Measurements from ENCODE around the gene NSMCE1.

The NSMCE1 gene, protein sequence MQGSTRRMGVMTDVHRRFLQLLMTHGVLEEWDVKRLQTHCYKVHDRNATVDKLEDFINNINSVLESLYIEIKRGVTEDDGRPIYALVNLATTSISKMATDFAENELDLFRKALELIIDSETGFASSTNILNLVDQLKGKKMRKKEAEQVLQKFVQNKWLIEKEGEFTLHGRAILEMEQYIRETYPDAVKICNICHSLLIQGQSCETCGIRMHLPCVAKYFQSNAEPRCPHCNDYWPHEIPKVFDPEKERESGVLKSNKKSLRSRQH

DNA sequence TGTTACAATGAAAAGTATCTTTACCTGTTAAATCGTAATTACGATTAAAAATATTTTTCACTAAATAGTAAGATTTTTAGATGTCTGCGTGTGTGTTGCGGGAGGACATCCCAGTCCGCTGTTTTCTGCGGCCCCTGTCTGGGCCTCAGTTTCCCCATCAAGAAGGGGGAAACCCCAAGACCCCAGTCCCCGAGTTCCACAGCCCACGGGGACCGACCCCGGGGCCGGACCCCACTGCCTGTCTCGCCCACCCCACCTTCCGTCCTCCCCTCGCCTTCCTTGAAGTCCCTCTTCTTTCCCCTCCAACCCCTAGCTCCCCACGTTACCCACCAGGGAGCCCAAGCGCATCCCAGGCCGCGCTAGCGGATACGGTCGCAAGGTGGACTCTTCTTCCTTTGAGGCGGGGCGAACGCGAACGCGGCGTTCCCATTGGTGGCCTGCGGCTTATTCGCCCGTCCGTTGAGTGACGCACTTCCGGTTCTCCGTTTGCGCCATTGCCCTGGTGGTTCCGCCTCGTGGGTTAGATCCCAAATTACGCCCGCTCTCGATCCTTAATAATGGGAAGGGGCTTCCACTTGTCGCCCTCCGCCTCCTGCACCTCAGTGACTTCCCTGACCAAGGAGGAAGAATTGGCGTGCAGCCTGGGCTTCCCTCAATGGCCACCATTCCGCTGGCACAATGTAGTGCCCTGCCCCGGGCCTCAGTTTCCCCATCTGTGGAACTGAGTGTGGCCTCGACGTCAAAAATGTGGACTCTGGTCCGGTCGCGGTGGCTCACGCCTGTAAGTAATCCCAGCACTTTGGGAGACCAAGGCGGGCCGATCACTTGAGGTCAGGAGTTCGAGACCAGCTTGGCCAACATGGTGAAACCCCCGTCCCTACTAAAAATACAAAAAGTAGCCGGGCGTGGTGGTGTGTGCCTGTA is at the start of gene NSMCE1:
Gene NSMCE1, minus strand, starts transcription at position 397 of the 924 bp plus-strand sequence. CDS start 11,202 bp downstream, outside the sequence.
- Histone ChIP-seq H3K27ac (ENCODE audit: low read depth, low read length) (peak within 1 kb of the TSS; percentile 77), H3K9me3 (ENCODE audit: low read length) (no peaks in the 10 kb centered on the region), H3K9ac (ENCODE audit: low read length) (peak within 1 kb of the TSS; percentile 72), H3K27me3 (ENCODE audit: control insufficient read depth in 1 of 2, insufficient read depth in 2 of 2, low read length in 2 of 2) (no peaks in the 10 kb centered on the region), H3K4me3 (ENCODE audit: low read depth in 1 of 2, low read length in 2 of 2) (peak within 1 kb of the TSS; percentile 84 to 96), H3K36me3 (ENCODE audit: insufficient read depth, low read length) (peaks cover 6% of the 10 kb centered on the region), H3K4me1 (ENCODE audit: insufficient read depth, low read length) (no peaks in the 10 kb centered on the region)

GRCh38 chr16:27317738-27318391 is 49.3 kb upstream of the NSMCE1 start:
- no peaks in the 10 kb centered on the region for H3K27me3 ChIP-seq (ENCODE audit: control insufficient read depth in 1 of 2, insufficient read depth in 2 of 2, low read length in 2 of 2)
- peak overlapping the region; percentile 40 for H3K9ac ChIP-seq (ENCODE audit: low read length)
- no peaks in the 10 kb centered on the region for H3K9me3 ChIP-seq (ENCODE audit: low read length)
- H3K4me3 ChIP-seq (ENCODE audit: low read depth in 1 of 2, low read length in 2 of 2), result peak overlapping the region in 1 of 2 donors; percentile 29
- peak overlapping the region; percentile 98 for H3K27ac ChIP-seq (ENCODE audit: low read depth, low read length)
- H3K36me3 ChIP-seq (ENCODE audit: insufficient read depth, low read length), result no peaks in the 10 kb centered on the region
- H3K4me1 ChIP-seq (ENCODE audit: insufficient read depth, low read length), result peaks cover 80% of the 10 kb centered on the region

DNA sequence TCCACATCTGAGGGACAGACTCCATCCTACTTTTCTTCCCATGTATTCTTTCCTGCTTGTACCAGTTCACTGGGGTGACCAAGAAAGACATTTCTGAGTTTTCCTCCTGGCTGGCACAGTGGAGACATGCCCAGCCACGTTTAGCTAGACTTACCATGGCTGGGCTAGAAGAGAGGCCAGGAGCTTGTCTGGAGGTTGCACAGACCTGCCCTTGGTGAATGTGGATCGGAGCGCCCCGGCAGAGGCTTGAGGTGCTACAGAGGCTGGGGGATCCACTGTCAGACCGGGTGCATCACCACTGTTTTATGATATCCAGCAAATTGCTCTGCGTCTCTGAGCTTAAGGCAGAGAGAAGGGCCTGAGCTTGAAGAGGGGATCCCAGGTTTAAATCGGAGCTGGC is 48.7 kb upstream of the NSMCE1 start:
- Histone ChIP-seq H3K27me3 (ENCODE audit: control insufficient read depth in 1 of 2, insufficient read depth in 2 of 2, low read length in 2 of 2) (no peaks in the 10 kb centered on the region), H3K36me3 (ENCODE audit: insufficient read depth, low read length) (no peaks in the 10 kb centered on the region), H3K4me1 (ENCODE audit: insufficient read depth, low read length) (peaks cover 75% of the 10 kb centered on the region), H3K9ac (ENCODE audit: low read length) (no peak overlapping the region), H3K9me3 (ENCODE audit: low read length) (no peaks in the 10 kb centered on the region), H3K27ac (ENCODE audit: low read depth, low read length) (peak overlapping the region; percentile 98), H3K4me3 (ENCODE audit: low read depth in 1 of 2, low read length in 2 of 2) (peak overlapping the region in 1 of 2 donors; percentile 29)

DNA sequence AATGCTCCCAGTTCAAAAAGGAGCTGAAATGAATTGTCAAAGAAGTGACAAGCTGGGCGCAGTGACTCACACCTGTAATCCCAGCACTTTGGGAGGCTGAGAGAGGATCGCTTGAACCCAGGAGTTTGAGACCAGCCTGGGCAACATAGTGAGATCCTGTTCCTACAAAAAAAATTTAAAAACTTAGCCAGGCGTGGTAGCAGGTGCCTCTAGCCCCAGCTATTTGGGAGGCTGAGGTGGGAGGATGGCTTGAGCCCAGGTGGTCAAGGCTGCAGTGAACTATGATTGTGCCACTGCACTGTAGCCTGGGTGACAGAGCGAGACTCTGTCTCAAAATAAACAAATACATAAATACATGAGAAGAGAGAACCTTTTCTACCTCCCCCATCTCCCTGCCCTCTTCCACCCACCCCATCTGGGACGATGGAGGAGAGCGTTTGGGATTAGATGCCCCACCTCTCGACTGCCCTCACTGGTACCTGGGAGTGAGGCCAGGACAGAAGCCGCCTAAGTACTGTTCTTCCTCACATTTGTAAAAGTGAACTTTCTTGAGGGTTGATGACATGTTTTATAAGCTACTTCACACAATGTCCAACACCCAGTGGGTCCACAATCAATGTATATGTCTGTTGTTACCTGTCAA is 47.6 kb upstream of the NSMCE1 start:
- peak overlapping the region; percentile 82 for H3K9ac ChIP-seq (ENCODE audit: low read length)
- peak overlapping the region; percentile 39 to 76 for H3K4me3 ChIP-seq (ENCODE audit: low read depth in 1 of 2, low read length in 2 of 2)
- no peaks in the 10 kb centered on the region for H3K36me3 ChIP-seq (ENCODE audit: insufficient read depth, low read length)
- H3K9me3 ChIP-seq (ENCODE audit: low read length), result no peaks in the 10 kb centered on the region
- peaks cover 66% of the 10 kb centered on the region for H3K4me1 ChIP-seq (ENCODE audit: insufficient read depth, low read length)
- H3K27me3 ChIP-seq (ENCODE audit: control insufficient read depth in 1 of 2, insufficient read depth in 2 of 2, low read length in 2 of 2), result no peaks in the 10 kb centered on the region
- peak overlapping the region; percentile 98 for H3K27ac ChIP-seq (ENCODE audit: low read depth, low read length)

DNA sequence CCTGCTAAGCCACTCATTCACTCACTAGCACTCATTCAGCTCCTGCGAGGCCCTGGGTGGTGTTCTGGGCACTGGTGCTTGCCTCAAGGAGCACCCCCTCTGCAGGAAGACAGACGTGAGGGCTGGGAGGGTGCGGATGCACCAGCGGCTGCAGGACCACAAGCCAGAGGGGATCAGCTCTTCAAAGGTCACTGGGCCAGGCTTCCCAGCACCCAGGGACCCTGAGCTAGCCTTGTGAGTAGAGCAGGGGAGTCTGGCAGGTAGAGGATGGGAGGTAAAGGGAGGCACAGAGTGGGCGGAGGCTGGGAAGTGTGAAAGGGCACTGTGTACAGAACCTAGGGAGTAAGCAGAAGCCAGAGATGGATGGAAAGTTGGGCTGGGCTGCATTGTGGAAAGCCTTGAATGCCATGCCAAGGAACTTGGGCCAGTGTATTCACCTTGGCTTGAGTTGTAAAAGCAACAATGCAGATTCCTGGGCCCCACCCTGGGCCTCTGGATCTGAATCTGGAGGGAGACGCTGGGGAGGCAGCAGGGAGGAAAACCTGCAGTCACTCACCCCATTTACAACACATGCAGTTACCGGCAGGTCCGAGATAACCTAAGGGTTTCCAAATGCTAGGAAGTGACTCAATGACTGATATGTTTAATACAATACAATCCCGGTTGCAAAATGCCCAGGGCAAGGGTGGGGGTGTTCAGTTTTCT is 46.9 kb upstream of the NSMCE1 start:
- H3K9ac ChIP-seq (ENCODE audit: low read length), result peak overlapping the region; percentile 82
- H3K9me3 ChIP-seq (ENCODE audit: low read length), result no peaks in the 10 kb centered on the region
- H3K4me1 ChIP-seq (ENCODE audit: insufficient read depth, low read length), result peaks cover 59% of the 10 kb centered on the region
- H3K36me3 ChIP-seq (ENCODE audit: insufficient read depth, low read length), result no peaks in the 10 kb centered on the region
- peak overlapping the region; percentile 98 for H3K27ac ChIP-seq (ENCODE audit: low read depth, low read length)
- H3K27me3 ChIP-seq (ENCODE audit: control insufficient read depth in 1 of 2, insufficient read depth in 2 of 2, low read length in 2 of 2), result no peaks in the 10 kb centered on the region
- H3K4me3 ChIP-seq (ENCODE audit: low read depth in 1 of 2, low read length in 2 of 2), result peak overlapping the region; percentile 39 to 76

DNA sequence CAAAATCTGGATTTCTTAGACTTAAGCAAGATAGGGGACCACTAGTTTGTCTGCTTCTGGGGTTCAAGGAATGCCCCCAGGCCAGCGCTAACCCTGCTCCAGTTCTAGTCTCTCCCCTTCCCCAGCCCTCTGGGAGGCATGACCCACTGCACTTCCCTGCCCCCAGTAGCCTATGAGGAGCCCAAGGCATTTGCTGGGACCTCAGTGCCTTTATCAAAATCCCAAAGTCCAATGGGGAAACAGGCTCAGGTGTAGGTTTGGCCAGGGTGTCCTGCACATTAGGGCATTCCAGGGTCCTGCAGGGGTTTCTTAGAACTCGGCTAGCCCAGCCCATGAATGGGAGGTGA is 46.4 kb upstream of the NSMCE1 start:
- peaks cover 55% of the 10 kb centered on the region for H3K4me1 ChIP-seq (ENCODE audit: insufficient read depth, low read length)
- H3K36me3 ChIP-seq (ENCODE audit: insufficient read depth, low read length), result no peaks in the 10 kb centered on the region

DNA sequence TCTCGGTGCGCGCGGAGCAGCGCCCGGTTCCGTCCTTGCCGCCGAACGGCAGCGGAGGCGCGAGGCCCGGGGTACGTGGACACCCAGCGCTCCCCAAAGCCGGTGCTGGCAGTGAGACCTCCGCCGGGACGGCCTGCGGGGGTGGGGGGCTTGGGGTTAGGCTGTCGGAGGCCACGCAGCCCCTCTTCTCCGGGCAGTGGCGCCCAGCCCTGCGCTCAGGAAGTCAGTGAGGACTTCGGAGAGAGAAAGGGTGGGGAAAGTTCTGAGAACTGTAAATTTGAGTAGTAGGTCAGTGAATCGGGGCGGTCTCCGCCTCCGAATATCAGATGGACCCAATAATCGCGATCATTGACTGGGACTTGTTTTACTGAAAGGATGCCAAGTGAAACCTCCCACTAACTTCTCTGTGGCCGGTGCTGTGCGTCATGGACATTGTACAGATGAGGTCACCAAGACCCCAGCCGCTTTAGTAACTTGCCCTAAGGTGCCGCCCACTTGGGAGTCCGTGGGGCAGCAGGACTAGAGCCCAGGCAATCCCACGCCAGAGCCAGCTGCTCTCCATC is 45.7 kb upstream of the NSMCE1 start:
- Histone ChIP-seq H3K27me3 (ENCODE audit: control insufficient read depth in 1 of 2, insufficient read depth in 2 of 2, low read length in 2 of 2) (no peaks in the 10 kb centered on the region), H3K9ac (ENCODE audit: low read length) (peak overlapping the region; percentile 95), H3K4me3 (ENCODE audit: low read depth in 1 of 2, low read length in 2 of 2) (peak overlapping the region; percentile 76 to 100), H3K36me3 (ENCODE audit: insufficient read depth, low read length) (no peaks in the 10 kb centered on the region), H3K4me1 (ENCODE audit: insufficient read depth, low read length) (peaks cover 48% of the 10 kb centered on the region), H3K27ac (ENCODE audit: low read depth, low read length) (peak overlapping the region; percentile 98), H3K9me3 (ENCODE audit: low read length) (no peaks in the 10 kb centered on the region)

More for the DNA sequence above, 46.4 kb upstream of the NSMCE1 start:
- peak overlapping the region; percentile 98 for H3K27ac ChIP-seq (ENCODE audit: low read depth, low read length)
- no peaks in the 10 kb centered on the region for H3K27me3 ChIP-seq (ENCODE audit: control insufficient read depth in 1 of 2, insufficient read depth in 2 of 2, low read length in 2 of 2)
- peak overlapping the region; percentile 76 to 100 for H3K4me3 ChIP-seq (ENCODE audit: low read depth in 1 of 2, low read length in 2 of 2)
- H3K9me3 ChIP-seq (ENCODE audit: low read length), result no peaks in the 10 kb centered on the region
- H3K9ac ChIP-seq (ENCODE audit: low read length), result peak overlapping the region; percentile 82

GRCh38 chr16:27313422-27314160 is 45.0 kb upstream of the NSMCE1 start, which contains the start of gene IL4R:
Gene IL4R, plus strand, starts transcription at chr16:27313974. Its CDS starts 26,230 bp downstream, at chr16:27340204.
- H3K27me3 ChIP-seq (ENCODE audit: control insufficient read depth in 1 of 2, insufficient read depth in 2 of 2, low read length in 2 of 2), result no peaks in the 10 kb centered on the region

DNA sequence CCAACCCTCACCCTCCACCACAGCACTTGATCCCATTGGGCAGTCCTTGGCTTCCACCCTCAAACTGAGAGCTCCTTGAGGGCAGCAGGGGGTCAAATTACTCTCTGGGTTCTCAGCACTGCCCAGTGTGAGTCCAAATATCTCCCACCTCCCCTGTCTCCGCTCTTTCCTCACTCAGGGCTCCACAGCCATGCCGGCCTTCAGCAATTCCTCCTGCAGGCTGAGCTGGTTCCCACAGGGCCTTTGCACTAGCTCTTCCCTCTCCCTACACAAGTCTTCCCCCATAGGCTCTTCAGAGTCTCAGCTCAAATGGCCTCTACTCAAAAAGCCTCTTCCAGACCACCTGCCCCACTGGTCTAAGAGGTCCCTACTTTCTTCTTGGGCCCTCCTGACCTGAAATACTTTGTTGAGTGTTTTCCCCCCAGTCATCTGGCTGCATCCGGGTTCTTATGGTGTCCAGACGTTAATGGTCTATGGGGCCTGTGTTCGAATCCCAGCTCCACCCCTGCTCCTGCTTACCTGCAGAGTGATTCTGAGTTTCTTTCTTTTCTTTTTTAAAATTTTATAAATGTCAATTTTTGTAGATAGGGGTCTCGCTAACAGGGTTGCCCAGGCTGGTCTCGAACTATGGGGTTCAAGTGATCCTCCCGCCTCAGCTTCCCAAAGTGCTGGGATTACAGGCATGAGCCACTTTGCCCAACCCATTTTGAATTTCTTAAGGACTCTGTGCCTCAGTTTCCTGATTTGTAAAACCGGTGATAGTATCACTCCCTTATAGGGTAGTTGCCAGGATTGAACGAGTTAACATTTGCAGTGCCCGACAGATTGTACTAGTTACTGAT is 44.2 kb upstream of the NSMCE1 start:
- Histone ChIP-seq H3K9ac (ENCODE audit: low read length) (peak overlapping the region; percentile 70), H3K36me3 (ENCODE audit: insufficient read depth, low read length) (no peaks in the 10 kb centered on the region), H3K4me3 (ENCODE audit: low read depth in 1 of 2, low read length in 2 of 2) (peak overlapping the region; percentile 57 to 100), H3K9me3 (ENCODE audit: low read length) (no peaks in the 10 kb centered on the region), H3K27me3 (ENCODE audit: control insufficient read depth in 1 of 2, insufficient read depth in 2 of 2, low read length in 2 of 2) (no peaks in the 10 kb centered on the region), H3K27ac (ENCODE audit: low read depth, low read length) (peak overlapping the region; percentile 82), H3K4me1 (ENCODE audit: insufficient read depth, low read length) (peaks cover 33% of the 10 kb centered on the region)

More at GRCh38 chr16:27313422-27314160, 45.0 kb upstream of the NSMCE1 start, which contains the start of gene IL4R:
- Histone ChIP-seq H3K27ac (ENCODE audit: low read depth, low read length) (peak within 1 kb of the TSS; percentile 98), H3K9ac (ENCODE audit: low read length) (peak within 1 kb of the TSS; percentile 95), H3K36me3 (ENCODE audit: insufficient read depth, low read length) (no peaks in the 10 kb centered on the region), H3K4me3 (ENCODE audit: low read depth in 1 of 2, low read length in 2 of 2) (peak within 1 kb of the TSS; percentile 76 to 100), H3K4me1 (ENCODE audit: insufficient read depth, low read length) (peaks cover 41% of the 10 kb centered on the region), H3K9me3 (ENCODE audit: low read length) (no peaks in the 10 kb centered on the region)
